WTC11 (cell line): ENCODE measurements around the gene CLEC20A. TPM values are rescaled to one million over a fixed set of nuclear protein-coding genes. Genes with fewer than 3 reads are reported as not detected.
A peak's percentile ranks its signal among the peaks of the same experiment; 100 is the strongest.

ENCODE experiments used
- ATAC-seq: fragments of 200-7000 bp; cut with Tn5 transposase; 2 replicates; pipeline ENCODE4 v1.10.0; 2021; ENCODE audit warnings: mild to moderate bottlenecking, moderate library complexity
- Bru-seq: library from RNA; stranded (reverse); fragments of 400-500 nt; gene quantifications from one replicate; lab custom pipeline; 2021; lab: Mats Ljungman, UMichigan
- CTCF ChIA-PET: fragments of 300-600 bp; sonication (Branson Sonifier 250); formaldehyde crosslinking; loops from one replicate; lab custom pipeline; 2021; ENCODE audit warnings: antibody characterized with exemption; lab: Charles Lee
- POLR2A ChIA-PET: fragments of 350-600 bp; sonication (Branson Sonifier 250); formaldehyde crosslinking; loops from one replicate; lab custom pipeline; 2021; ENCODE audit warnings: antibody characterized with exemption; lab: Charles Lee
- DNase-seq: peaks from one replicate; pipeline ENCODE4 v3.0.0; 2021; ENCODE audit warnings: low spot score
- H3K27ac Mint-ChIP-seq: 2 replicates; pipeline ENCODE4 v1.8.0; 2021; ENCODE audit warnings: mixed read lengths
- H3K27me3 Mint-ChIP-seq: 2 replicates; pipeline ENCODE4 v1.8.0; 2021; ENCODE audit warnings: low read depth, mild to moderate bottlenecking, moderate library complexity, mixed read lengths
- H3K36me3 Mint-ChIP-seq: 2 replicates; pipeline ENCODE4 v1.8.0; 2021; ENCODE audit warnings: mixed read lengths
- H3K4me1 Mint-ChIP-seq: 2 replicates; pipeline ENCODE4 v1.8.0; 2022; ENCODE audit warnings: mixed read lengths
- H3K4me3 Mint-ChIP-seq: 2 replicates; pipeline ENCODE4 v1.8.0; 2021; ENCODE audit warnings: mild to moderate bottlenecking, moderate library complexity, mixed read lengths
- H3K9me3 Mint-ChIP-seq: 2 replicates; pipeline ENCODE4 v1.8.0; 2021; ENCODE audit warnings: mixed read lengths
- ATF1 ChIP-seq: sonication (generic); formaldehyde crosslinking; IDR thresholded peaks from 2 replicates; pipeline ENCODE4 v1.8.1; 2023; ENCODE audit warnings: mild to moderate bottlenecking, moderate library complexity, missing genetic modification reagents
- ATF3 ChIP-seq: sonication (generic); formaldehyde crosslinking; conservative IDR thresholded peaks from 2 replicates; pipeline ENCODE4 v1.8.1; 2022; ENCODE audit warnings: mild to moderate bottlenecking, missing genetic modification reagents
- ELF4 ChIP-seq: sonication (generic); formaldehyde crosslinking; IDR thresholded peaks from 2 replicates; pipeline ENCODE4 v1.8.1; 2022; ENCODE audit warnings: low read depth, mild to moderate bottlenecking, moderate library complexity, missing genetic modification reagents
- JUN ChIP-seq: sonication (generic); formaldehyde crosslinking; IDR thresholded peaks from 2 replicates; pipeline ENCODE4 v1.8.0; 2023; ENCODE audit warnings: mild to moderate bottlenecking, missing genetic modification reagents
- MLX ChIP-seq: sonication (generic); formaldehyde crosslinking; IDR thresholded peaks from 2 replicates; pipeline ENCODE4 v1.8.1; 2023; ENCODE audit warnings: mild to moderate bottlenecking, missing genetic modification reagents, moderate library complexity
- NFATC4 ChIP-seq: fragments of 250-450 bp; sonication (Bioruptor Pico); IDR thresholded peaks from 2 replicates; pipeline ENCODE4 v1.9.0; 2021; ENCODE audit warnings: mild to moderate bottlenecking
- NR2C2 ChIP-seq: sonication (generic); formaldehyde crosslinking; IDR thresholded peaks from 2 replicates; pipeline ENCODE4 v1.8.0; 2022; ENCODE audit warnings: mild to moderate bottlenecking, missing genetic modification reagents
- PRRX2 ChIP-seq: fragments of 250-450 bp; sonication (Bioruptor Pico); IDR thresholded peaks from 2 replicates; pipeline ENCODE4 v1.8.0; 2021; ENCODE audit warnings: mild to moderate bottlenecking
- TCF7 ChIP-seq: sonication (generic); formaldehyde crosslinking; IDR thresholded peaks from 2 replicates; pipeline ENCODE4 v1.8.0; 2022; ENCODE audit warnings: mild to moderate bottlenecking, low read depth, missing genetic modification reagents, moderate library complexity
- ZNF219 ChIP-seq: sonication (generic); formaldehyde crosslinking; IDR thresholded peaks from 2 replicates; pipeline ENCODE4 v1.8.0; 2023; ENCODE audit warnings: missing genetic modification reagents, mild to moderate bottlenecking, borderline replicate concordance
- ZNF416 ChIP-seq: fragments of 250-450 bp; sonication (Bioruptor Pico); IDR thresholded peaks from 2 replicates; pipeline ENCODE4 v1.9.0; 2021; ENCODE audit warnings: mild to moderate bottlenecking, inconsistent platforms
- long read RNA-seq, 3 experiments: library from RNA in 1 of 3; library from capped mRNA in 1 of 3; library from polyadenylated mRNA in 1 of 3; unstranded in 2 of 3; stranded (forward) in 1 of 3; transcript quantifications; one replicate each; pipeline ENCODE4 v2.0.0, GENCODE V29; 2021
- total RNA-seq: library from RNA; stranded (reverse); gene quantifications from 3 replicates; pipeline ENCODE4 v1.2.3, GENCODE V29; 2021
- TF ChIP-seq, protein P1 (sequence below): sonication (generic); formaldehyde crosslinking; IDR thresholded peaks from 2 replicates; pipeline ENCODE4 v1.8.1; 2023; ENCODE audit warnings: mild to moderate bottlenecking, missing genetic modification reagents
- TF ChIP-seq, protein P2 (sequence below): sonication (generic); formaldehyde crosslinking; IDR thresholded peaks from 2 replicates; pipeline ENCODE4 v1.8.1; 2022; ENCODE audit warnings: low read depth, mild to moderate bottlenecking, moderate library complexity, missing genetic modification reagents, borderline replicate concordance
- TF ChIP-seq, protein P3 (sequence below): sonication (generic); formaldehyde crosslinking; IDR thresholded peaks from 2 replicates; pipeline ENCODE4 v1.8.1; 2022; ENCODE audit warnings: low read depth, missing genetic modification reagents, borderline replicate concordance
- TF ChIP-seq, protein P4 (sequence below): fragments of 250-450 bp; sonication (Bioruptor Pico); IDR thresholded peaks from 2 replicates; pipeline ENCODE4 v1.9.0; 2021; ENCODE audit warnings: mild to moderate bottlenecking, borderline replicate concordance

CLEC20A gene
- not detected in 3 replicates for total RNA-seq
- percentile 3 among the genes with signal in this experiment for Bru-seq, nascent RNA
- long read RNA-seq, experiment 1, partial matches to known transcripts: 0 of 1 reads
- long read RNA-seq, experiment 1, other reads (novel, unspliced or antisense): 1 of 1 reads
- long read RNA-seq, experiment 2: 0 reads
- long read RNA-seq, experiment 3: 0 reads

DNA sequence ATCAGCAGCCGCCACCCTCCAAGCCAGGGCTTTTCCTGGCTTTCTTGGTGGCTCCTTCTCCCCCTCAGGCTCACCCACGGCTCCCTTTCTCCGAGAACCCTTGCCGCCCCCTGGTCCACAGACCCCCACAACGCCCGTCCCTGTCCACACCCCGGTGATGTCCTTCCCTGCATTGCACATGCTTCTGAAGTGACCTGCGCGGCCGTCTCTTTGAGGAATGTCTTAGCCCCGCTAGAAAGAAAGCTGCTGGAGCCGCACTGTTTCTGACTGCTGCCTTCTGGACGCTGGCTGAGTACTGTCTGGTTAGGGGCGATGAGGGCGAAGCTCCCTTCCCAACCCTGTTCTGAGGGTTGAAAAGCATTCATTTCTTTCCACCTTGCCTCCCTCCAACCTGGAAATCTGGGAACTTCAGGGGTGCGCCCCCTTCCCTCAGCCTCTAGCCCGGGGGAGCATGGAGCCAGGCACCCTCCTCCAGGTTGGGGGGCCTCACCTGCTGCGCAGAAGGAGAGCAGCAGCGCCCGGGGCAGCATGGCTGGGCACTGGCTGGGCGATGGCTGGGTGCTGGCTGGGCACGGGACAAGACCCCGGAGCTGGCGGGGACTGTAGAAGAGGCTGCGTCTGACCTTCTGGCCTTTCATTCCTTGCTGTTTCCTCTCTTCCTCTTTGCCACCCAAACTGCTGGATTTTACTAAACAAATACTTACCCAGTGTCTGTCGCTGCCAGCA is at the start of gene CLEC20A:
Gene CLEC20A (minus strand): TSS at position 555 of the 726 bp plus-strand sequence. CDS start 25 bp downstream, at position 530.
- ChIA-PET POLR2A (no interaction called here), CTCF (interaction anchor here (1.4 kb wide), 1 partner anchor 197 kb away, joined by 3 read pairs; no protein-coding TSS in a partner anchor)
- ATAC-seq (no peak), DNase-seq (no peak)
- Mint-ChIP-seq H3K27me3 (no peaks in the 10 kb centered on the region; the same call in 1 of the 2 replicates), H3K4me1 (peaks cover 18% of the 10 kb centered on the region), H3K9me3 (no peaks in the 10 kb centered on the region), H3K27ac (no peak within 1 kb of the TSS), H3K36me3 (no peaks in the 10 kb centered on the region), H3K4me3 (no peak within 1 kb of the TSS)
- TF ChIP-seq, protein P1, sequence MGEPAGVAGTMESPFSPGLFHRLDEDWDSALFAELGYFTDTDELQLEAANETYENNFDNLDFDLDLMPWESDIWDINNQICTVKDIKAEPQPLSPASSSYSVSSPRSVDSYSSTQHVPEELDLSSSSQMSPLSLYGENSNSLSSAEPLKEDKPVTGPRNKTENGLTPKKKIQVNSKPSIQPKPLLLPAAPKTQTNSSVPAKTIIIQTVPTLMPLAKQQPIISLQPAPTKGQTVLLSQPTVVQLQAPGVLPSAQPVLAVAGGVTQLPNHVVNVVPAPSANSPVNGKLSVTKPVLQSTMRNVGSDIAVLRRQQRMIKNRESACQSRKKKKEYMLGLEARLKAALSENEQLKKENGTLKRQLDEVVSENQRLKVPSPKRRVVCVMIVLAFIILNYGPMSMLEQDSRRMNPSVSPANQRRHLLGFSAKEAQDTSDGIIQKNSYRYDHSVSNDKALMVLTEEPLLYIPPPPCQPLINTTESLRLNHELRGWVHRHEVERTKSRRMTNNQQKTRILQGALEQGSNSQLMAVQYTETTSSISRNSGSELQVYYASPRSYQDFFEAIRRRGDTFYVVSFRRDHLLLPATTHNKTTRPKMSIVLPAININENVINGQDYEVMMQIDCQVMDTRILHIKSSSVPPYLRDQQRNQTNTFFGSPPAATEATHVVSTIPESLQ: no peak
- TF ChIP-seq ZNF416 (CRISPR knock-in tag) (no peak), NFATC4 (CRISPR knock-in tag) (no peak), ZNF219 (CRISPR knock-in tag) (no peak), ATF3 (CRISPR knock-in tag) (no peak), TCF7 (CRISPR knock-in tag) (no peak), NR2C2 (CRISPR knock-in tag) (no peak), ELF4 (CRISPR knock-in tag) (no peak), PRRX2 (CRISPR knock-in tag) (no peak), MLX (CRISPR knock-in tag) (no peak), ATF1 (CRISPR knock-in tag) (no peak), JUN (no peak)
- TF ChIP-seq, protein P2, sequence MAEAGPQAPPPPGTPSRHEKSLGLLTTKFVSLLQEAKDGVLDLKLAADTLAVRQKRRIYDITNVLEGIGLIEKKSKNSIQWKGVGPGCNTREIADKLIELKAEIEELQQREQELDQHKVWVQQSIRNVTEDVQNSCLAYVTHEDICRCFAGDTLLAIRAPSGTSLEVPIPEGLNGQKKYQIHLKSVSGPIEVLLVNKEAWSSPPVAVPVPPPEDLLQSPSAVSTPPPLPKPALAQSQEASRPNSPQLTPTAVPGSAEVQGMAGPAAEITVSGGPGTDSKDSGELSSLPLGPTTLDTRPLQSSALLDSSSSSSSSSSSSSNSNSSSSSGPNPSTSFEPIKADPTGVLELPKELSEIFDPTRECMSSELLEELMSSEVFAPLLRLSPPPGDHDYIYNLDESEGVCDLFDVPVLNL: no peak
- TF ChIP-seq, protein P3, sequence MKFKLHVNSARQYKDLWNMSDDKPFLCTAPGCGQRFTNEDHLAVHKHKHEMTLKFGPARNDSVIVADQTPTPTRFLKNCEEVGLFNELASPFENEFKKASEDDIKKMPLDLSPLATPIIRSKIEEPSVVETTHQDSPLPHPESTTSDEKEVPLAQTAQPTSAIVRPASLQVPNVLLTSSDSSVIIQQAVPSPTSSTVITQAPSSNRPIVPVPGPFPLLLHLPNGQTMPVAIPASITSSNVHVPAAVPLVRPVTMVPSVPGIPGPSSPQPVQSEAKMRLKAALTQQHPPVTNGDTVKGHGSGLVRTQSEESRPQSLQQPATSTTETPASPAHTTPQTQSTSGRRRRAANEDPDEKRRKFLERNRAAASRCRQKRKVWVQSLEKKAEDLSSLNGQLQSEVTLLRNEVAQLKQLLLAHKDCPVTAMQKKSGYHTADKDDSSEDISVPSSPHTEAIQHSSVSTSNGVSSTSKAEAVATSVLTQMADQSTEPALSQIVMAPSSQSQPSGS (CRISPR knock-in tag): no peak
- TF ChIP-seq, protein P4, sequence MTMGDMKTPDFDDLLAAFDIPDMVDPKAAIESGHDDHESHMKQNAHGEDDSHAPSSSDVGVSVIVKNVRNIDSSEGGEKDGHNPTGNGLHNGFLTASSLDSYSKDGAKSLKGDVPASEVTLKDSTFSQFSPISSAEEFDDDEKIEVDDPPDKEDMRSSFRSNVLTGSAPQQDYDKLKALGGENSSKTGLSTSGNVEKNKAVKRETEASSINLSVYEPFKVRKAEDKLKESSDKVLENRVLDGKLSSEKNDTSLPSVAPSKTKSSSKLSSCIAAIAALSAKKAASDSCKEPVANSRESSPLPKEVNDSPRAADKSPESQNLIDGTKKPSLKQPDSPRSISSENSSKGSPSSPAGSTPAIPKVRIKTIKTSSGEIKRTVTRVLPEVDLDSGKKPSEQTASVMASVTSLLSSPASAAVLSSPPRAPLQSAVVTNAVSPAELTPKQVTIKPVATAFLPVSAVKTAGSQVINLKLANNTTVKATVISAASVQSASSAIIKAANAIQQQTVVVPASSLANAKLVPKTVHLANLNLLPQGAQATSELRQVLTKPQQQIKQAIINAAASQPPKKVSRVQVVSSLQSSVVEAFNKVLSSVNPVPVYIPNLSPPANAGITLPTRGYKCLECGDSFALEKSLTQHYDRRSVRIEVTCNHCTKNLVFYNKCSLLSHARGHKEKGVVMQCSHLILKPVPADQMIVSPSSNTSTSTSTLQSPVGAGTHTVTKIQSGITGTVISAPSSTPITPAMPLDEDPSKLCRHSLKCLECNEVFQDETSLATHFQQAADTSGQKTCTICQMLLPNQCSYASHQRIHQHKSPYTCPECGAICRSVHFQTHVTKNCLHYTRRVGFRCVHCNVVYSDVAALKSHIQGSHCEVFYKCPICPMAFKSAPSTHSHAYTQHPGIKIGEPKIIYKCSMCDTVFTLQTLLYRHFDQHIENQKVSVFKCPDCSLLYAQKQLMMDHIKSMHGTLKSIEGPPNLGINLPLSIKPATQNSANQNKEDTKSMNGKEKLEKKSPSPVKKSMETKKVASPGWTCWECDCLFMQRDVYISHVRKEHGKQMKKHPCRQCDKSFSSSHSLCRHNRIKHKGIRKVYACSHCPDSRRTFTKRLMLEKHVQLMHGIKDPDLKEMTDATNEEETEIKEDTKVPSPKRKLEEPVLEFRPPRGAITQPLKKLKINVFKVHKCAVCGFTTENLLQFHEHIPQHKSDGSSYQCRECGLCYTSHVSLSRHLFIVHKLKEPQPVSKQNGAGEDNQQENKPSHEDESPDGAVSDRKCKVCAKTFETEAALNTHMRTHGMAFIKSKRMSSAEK (CRISPR knock-in tag): no peak
